GM21423 (cell line): ENCODE measurements around the gene NUDT16.
"Not testable (repeated sequence)": the region's sequence is repeated elsewhere in the genome, so short reads cannot be mapped to it uniquely, and the experiment has no call there.

Experiments
- ATAC-seq: cut with Tn5 transposase; IDR thresholded peaks from one replicate; pipeline ENCODE4 v1.9.1; 2021; ENCODE audit warnings: mild to moderate bottlenecking, moderate library complexity; ENCODE audit not compliant: unreplicated experiment

NUDT16 gene

DNA sequence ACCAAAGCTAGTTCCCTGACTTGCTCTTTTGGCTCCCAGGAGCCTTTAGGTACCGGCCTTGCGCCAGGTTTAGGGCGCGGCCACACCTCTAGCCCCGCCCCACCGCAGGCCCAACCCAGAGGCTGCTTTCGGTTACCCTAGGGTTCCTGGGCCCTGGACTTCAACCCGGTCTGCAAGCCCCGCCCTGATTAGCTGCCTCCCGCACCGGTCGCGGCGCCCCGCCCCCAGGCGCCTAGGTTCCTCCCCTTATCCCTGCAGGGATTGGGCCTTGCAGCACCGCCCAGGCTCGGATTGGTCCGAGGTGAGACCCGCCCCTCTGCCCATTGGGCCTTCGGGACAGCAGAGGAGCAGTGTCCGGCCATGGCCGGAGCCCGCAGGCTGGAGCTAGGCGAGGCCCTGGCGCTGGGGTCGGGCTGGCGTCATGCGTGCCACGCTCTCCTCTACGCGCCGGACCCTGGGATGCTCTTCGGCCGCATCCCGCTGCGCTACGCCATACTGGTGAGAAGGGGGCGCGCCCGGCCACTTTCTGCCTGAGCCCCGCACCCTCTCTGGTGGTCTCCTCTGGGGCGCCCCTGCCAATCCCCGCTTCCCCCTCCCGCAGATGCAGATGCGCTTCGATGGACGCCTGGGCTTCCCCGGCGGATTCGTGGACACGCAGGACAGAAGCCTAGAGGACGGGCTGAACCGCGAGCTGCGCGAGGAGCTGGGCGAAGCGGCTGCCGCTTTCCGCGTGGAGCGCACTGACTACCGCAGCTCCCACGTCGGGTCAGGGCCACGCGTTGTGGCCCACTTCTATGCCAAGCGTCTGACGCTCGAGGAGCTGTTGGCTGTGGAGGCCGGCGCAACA, at the start of gene NUDT16:
TSS of gene NUDT16 (plus strand) at position 330 of the 847 bp plus-strand sequence. CDS start at position 361, 31 bp downstream.
- ATAC-seq, result peak; percentile 99

DNA sequence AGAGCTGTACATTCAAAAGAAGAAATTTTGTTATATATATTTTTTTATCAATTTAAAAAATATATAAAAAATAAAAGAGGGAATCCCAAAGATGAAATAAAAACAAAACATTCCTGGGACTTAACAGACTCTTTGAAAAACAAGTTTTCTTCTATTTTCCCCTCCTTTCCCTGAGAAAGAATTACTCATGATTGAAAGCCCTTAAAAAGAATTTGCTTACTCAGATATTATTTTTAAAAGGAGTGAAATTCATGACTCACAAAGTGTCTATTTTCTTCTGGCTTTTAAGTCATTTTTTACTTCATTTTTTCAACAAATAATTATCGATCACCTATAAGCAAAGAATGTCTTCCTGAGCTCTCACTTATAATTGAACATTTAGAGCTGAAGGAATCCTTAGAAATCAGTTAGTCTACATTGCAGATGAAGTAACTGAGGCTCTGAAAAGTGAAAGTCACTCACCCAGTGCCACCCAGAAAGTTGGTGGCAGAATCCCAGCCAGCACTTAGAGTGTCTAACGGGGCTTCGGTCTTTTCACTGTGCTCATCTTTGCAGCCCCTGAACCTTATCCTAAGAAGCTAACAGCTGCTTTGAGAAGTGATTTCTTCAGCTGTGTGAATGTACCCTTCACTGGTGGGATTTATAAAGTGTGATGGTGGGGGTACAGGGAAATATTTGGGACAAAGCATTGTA, 42.5 kb upstream of the NUDT16 start:
- no peak for ATAC-seq

DNA sequence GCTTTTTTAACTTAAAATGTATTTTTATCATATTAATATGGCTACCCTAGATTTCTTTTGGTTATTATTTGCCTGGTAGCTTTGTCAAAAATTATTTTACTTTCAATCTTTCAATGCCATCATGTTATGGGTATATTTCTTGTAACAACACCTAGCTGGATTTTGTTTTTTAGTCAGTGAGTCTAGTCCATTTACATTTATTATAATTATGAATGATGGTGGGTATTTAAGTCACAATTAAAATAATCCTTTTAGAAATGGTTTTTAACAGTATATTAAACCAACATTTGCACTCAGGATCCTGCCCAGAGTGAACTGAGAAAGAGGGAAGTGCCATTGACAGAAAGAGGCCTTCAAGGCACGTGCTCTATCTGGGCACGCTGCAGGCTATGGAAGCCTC, 39.8 kb upstream of the NUDT16 start:
- no peak for ATAC-seq

DNA sequence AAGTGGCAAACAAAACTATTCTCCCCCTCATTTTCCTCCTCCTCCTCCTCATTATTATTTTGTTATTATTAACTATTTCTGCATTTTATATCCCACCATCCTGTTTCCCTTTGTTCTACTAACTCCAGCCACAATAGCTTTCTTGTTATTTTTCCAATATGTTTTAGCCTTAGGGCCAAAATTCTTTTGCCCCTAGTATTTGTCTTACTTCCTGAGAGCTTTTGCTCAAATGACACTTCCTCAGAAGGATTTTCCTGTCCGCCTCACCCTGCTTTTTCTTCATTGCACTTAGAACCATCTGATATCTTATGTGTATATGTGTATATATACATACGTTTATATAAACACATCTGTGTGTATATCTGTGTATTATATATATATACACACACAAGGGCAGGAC, 32.7 kb upstream of the NUDT16 start:
- no peak for ATAC-seq

DNA sequence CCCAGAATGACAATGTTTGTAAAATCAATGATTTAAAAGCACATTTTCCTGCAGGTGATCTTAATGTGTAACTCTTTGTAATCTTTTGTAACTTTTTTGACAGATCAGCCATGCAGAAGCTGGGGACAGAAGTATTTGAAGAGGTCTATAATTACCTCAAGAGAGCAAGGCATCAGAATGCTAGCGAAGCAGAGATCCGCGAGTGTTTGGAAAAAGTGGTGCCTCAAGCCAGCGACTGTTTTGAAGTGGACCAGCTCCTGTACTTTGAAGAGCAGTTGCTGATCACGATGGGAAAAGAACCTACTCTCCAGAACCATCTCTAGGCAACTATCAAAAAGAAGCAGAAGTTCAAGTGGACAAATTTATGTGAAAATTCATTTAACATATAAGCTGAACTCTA, 32.1 kb upstream of the NUDT16 start:
- ATAC-seq, result no peak

DNA sequence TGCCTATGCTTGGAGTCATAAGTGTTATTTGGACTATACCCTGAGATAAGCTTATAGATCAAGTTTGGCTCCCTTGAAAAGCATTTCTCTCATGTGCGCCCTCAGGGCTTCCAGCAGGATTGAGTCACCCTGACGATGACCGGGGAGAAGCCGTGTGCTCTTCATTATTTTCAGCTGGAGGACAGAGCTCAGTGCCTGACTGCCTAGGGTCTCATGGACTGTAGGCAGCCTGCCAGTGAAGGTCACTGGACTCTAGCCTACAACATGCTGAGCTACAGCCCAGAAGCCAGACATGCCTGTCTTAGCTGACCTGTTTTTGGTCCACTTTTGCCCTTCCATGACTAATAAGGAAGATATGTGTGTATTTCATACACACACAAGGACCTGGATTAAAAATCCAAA, 31.6 kb upstream of the NUDT16 start:
- no peak for ATAC-seq

DNA sequence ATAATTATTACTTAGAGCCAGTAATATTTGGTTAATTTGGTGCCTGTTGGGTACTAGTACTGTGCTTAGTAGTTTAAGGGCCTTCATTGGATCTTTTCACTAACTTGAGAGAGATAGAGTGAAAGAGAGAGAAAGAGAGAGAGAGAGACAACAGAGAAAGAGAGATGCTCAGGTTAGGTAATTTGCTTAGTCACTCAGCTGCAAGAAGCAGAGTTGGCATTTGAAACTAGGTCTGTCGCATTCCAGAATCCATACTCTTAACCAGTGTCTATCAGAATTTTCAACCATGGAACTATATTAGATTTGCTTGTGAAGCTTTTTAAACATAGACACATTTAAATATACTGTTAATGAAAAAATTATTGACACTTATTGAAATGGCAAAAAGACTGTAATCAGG, 31.1 kb upstream of the NUDT16 start:
- ATAC-seq, result no peak

DNA sequence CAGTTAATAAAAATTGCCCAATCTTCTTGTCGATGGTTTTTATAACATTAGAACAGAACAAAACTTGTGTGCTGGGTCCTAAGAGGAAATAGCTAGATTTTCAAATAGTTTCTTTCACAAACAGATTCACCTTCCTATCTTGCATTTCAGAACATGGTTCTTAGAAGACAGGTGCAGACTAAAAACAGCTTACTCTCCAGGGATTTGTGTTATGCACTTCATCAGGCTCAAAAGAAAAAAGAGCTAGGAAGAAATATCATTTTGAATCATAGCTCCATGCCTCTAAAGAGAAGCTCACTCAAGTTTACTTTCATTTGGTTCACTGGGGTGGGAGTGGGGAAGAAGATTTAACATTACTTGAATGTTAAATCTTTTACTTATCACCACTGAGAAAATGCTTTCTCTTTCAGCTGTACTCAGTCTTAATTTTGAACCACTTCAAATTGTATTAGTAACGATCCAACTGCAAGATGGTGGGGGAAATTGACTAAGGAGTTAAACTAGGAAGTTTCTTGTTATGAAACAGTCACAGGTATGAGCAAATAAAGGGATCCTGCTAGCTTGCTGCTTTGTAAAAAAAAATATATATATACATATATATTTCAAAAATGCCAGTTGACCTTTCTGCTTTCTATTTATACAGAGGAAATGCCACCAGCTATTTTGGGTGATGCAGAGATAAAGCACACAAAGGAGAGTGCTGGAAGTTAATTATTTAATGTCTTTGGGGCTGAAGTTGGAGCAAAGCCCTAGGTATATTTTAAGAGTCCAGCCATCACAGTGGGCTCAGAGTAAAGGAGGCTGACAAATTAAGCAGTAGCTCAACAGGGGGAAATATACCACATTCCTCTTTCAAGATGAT, 28.3 kb upstream of the NUDT16 start:
- ATAC-seq, result peak; percentile 50

DNA sequence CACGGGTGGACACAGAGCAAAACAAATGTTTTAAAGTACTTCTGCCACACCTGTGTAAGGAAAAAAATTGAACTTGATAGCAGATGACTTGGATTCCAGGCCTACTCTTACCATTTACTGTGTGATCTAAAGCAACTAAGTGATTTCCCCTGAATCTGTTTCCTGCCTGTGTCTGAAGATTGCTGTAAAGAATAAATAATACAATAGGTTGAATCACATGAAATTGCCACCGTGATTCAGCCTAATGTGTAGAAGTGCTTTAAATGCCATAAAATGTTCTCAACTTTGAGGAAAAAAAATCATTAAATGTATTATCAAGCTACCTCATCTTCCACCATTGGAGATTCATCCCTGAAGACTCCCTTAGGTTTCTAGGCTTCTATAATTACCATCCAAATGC, 27.6 kb upstream of the NUDT16 start:
- no peak for ATAC-seq

DNA sequence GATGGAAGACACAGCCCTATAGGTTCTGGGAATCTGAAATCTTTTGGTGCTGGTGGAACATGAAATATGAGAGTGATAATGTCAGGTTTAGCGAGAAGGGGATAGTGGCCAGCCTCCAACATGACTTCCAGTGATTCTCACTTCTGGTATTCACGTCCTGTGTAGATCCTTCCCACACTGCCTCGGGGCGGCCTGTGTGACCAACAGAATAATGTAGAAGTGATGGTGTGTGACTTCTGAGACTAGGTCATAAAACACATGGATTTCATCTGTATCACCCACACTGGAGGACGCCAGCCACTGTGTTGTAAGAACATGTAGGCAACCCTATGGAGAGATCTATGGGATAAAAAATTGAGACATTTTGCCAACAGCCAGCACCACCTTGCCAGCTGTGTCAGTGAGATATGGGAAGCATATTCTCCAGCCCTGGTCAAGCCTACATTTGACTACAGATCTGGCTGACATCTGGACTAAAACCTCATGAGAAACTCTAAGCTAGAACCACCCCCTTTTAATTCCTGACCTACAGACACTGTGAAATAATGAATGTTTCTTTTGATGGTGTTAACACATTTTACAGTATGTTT, 25.5 kb upstream of the NUDT16 start:
- ATAC-seq, result no peak

DNA sequence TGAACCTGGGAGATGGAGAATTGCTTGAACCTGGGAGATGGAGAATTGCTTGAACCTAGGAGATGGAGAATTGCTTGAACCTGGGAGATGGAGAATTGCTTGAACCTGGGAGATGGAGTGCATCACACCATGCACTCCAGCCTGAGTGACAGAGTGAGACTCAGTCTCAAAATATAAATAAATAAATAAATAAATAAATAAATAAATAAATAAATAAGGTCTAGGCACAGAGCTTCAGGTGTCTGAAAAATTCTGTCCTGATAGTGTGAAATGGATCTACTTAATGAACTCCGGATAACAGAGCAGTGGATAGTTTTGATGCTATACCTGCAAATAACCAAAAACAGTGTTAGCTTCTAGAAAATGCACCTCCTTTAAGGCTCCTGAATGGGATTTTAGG, 24.3 kb upstream of the NUDT16 start:
- ATAC-seq, result no peak

DNA sequence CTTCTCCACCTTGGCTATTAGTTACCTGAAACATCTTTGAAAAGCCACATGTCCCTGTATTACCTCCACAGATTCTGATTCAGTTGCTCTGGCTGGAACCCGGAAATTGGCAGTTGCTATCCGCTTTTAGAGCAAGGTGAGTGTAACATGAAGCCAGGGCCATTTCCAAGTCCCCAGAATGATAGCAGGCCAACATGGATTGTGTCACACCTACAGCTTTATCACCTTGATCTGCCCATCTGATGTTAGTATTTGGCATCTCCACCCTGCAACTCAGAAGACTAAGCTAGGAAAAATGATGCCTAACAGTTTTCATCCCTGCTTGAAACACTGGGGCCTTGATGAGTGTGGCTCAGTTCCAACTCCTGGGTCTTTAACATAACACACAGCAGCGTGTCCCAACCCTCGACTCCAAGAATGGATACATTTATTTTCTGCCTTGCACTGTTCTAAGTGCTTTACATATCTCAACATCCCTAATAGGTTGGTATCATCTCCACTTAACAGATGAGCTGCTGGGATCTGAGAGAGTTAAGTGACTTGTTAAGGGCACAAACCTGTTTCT, 21.3 kb upstream of the NUDT16 start:
- no peak for ATAC-seq

DNA sequence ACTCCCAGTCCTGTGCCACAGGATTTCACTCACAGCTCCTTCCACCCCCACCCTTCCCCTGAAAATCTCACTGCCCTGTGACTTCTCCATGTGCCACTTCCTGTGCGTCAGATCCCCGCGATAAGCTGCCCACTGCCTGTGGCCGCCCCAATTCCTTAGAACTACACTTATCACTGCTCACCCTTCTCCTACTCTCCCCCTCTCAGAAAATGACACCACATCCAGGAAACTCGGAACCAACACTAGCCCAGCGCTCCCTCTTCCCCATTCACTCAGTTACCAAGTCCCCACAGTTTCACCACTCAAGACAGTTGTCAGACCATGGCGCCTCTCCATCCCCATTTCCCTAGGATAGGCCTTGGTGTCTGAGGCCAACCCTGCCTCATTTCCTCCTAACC, 20.5 kb upstream of the NUDT16 start:
- not testable (repeated sequence) for ATAC-seq

DNA sequence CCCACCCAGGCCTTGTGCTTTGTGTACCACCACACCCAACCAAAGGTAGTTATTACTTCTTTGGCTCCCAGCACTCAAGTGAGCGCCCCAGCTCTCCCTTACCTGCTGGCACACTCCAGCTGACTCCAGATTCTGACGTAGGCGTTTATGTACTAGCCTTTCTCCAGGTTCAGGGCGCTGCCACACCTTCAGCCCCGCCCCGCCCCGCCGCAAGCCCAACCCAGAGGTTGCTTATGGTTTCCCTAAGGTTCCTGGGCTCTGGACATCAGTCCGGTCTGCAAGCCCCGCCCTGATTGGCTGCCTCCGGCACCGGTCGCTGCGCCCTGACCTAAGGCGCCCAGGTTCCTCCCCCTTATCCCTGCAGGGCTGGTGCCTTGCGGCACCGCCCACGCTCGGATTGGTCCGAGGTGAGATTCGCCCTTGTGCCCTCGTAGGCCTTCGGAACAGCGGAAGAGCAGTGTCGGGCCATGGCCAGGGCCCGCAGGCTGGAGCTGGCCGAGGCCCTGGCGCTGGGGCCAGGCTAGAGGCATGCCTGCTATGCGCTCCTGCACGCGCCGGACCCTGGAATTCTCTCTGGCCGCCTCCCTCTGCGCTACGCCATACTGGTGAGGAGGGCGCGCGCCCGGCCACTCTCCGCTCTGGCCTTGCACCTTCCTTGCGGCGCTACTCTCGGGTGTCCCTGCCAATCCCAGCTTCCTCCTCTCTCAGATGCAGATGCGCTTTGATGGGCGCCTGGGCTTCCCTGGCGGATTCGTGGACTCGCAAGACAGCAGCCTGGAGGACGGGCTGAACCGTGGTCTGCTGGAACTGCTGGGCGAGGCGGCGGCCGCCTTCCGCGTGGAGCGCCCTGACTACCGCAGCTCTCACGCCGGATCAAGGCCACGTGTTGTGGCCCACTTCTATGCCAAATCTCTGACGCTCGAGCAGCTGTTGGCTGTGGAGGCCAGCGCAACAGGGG, 19.8 kb upstream of the NUDT16 start:
- ATAC-seq, result peak; percentile 80

DNA sequence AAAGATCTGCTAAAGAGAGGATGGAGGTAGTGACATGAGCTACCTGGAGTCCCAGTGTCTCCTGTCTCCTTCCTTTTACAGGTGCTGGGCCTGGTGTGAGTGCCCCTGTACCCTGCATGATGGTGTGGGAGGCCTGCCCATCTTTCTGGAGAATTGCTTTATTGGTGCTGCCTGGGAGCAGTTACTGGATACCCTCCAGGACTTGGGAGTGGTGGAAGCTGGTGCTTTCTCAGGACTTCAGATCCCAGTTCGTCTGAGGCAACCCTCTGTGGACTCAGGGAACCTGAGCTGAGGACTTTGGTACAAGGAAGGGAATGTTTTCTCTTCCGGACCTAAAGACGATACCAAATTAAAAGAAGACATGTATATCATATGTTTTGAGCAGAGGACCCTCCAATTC, 18.3 kb upstream of the NUDT16 start:
- no peak for ATAC-seq

DNA sequence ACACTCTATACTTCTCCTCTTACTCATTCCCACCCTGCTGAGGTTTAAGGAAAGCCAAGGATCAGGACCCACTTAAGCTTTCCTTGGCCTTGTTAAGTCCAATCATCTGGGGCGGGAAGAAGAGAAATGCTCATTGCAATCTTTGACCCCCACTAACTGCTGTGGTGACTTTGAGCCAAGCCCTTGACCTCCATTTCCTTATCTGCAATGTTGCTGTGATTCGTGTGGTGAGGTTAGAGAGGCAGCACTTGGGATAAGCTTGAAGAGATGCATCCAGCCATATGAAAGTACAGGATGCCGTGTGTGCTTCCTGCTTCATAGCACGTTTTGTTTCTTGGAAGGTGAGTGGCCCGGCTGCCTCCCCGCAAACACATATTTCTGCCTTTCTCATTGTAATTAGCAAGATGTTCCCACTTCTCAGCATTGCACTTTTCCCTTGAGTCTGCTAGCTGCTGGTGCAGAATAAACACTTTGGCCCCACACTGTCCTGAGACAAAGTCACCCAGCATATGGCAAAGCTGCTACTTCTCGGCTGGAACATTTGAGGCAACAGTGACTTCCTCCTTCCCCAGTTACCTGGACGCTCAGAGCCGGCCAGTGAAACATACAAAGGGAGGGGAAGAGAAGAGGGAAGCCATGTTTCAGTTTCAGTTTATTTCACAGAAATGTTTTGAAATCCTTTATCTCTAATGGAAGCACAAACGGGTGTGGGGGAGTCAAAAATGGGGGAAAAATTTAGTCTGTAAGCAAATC, 10.5 kb upstream of the NUDT16 start:
- ATAC-seq, result no peak

DNA sequence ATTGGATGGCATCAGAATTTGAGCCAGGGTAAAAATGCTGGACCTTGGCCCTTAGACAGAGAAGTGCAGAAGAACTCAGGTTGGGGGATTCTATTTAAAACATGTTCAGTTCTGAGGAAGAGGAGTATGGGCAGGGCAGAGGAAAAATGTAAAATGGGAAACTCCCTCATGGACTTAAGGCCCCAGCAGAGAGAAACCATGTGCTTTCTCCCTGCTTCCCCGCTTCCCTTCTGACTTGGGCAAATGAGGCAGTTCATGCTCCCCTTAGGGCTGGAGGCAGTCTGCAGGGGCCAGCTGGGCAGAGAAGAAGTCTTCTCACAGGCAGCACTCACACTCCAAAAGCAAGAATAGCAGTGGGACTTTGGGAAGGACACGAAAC, 9.9 kb upstream of the NUDT16 start:
- no peak for ATAC-seq

DNA sequence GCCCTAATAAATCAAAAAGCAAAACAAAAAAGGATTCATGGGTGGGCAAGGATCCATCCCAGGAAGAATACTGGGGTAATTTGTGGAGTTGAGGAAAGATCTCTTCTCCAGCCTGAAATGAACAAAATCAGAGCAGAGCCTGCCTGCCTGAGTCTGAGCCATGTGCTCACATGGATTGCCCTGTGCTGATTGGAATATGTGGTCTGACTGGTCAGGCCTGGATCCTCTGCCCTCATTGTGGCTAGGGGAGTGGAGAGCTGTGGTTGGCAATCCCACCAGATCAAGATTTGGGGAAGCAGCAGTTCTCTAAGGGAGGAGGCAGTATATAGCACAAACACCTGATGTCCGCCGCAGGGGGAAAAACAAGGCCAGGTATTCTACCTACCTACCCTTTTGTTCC, 6.8 kb upstream of the NUDT16 start:
- ATAC-seq, result no peak
